Astrocyte (in vitro differentiated cells and primary cell): ENCODE measurements around the gene CHRNA4. TPM values are rescaled to one million over a fixed set of nuclear protein-coding genes. Genes with fewer than 3 reads are reported as not detected.

Experiments
- DNase-seq: peaks from one replicate; pipeline ENCODE4 v3.0.0-alpha.2; 2010; ENCODE audit warnings: low read depth
- FAIRE-seq: peaks from 2 replicates; lab custom pipeline; 2011; peaks lifted over from hg19 to GRCh38; lab: Jason Lieb, UNC
- H2AFZ ChIP-seq: 2 replicates; pipeline ENCODE4 v1.6.0; 2012; ENCODE audit warnings: low read depth, low read length, inconsistent platforms
- H3K27ac ChIP-seq: 2 replicates; pipeline ENCODE4 v1.5.1; 2011; ENCODE audit warnings: low read depth, low read length, inconsistent platforms
- H3K27me3 ChIP-seq: 2 replicates; pipeline ENCODE4 v1.6.0; 2011; ENCODE audit warnings: low read length, inconsistent platforms; ENCODE audit not compliant: insufficient read depth
- H3K36me3 ChIP-seq: 2 replicates; pipeline ENCODE4 v1.5.1; 2011; ENCODE audit warnings: low read length, inconsistent platforms; ENCODE audit not compliant: insufficient read depth
- H3K4me1 ChIP-seq: 2 replicates; pipeline ENCODE4 v1.5.1; 2011; ENCODE audit warnings: low read length, inconsistent platforms; ENCODE audit not compliant: insufficient read depth
- H3K4me2 ChIP-seq: 2 replicates; pipeline ENCODE4 v1.6.0; 2012; ENCODE audit warnings: low read length, inconsistent platforms
- H3K4me3 ChIP-seq: 2 replicates; pipeline ENCODE4 v1.5.1; 2011; ENCODE audit warnings: low read depth, mild to moderate bottlenecking, low read length, inconsistent platforms; ENCODE audit not compliant: insufficient read depth
- H3K79me2 ChIP-seq: 2 replicates; pipeline ENCODE4 v1.6.0; 2012; ENCODE audit warnings: mild to moderate bottlenecking, low read length, inconsistent platforms; ENCODE audit not compliant: insufficient read depth
- H3K9ac ChIP-seq: 2 replicates; pipeline ENCODE4 v1.6.0; 2012; ENCODE audit warnings: mild to moderate bottlenecking, low read length, inconsistent platforms
- H3K9me3 ChIP-seq: 2 replicates; pipeline ENCODE4 v1.5.1; 2012; ENCODE audit warnings: low read depth, mild to moderate bottlenecking, low read length, inconsistent platforms; ENCODE audit not compliant: insufficient read depth
- H4K20me1 ChIP-seq: 2 replicates; pipeline ENCODE4 v1.6.0; 2012; ENCODE audit warnings: low read length, inconsistent platforms; ENCODE audit not compliant: insufficient read depth
- H3K27ac Mint-ChIP-seq: one replicate; pipeline ENCODE4 v1.8.0; 2021; ENCODE audit warnings: mild to moderate bottlenecking, mixed read lengths; ENCODE audit not compliant: unreplicated experiment
- H3K27me3 Mint-ChIP-seq: one replicate; pipeline ENCODE4 v1.8.0; 2021; ENCODE audit warnings: low read depth, mixed read lengths; ENCODE audit not compliant: unreplicated experiment
- H3K36me3 Mint-ChIP-seq: one replicate; pipeline ENCODE4 v1.8.0; 2021; ENCODE audit warnings: low read depth, mixed read lengths; ENCODE audit not compliant: unreplicated experiment
- H3K4me1 Mint-ChIP-seq: one replicate; pipeline ENCODE4 v1.8.0; 2021; ENCODE audit warnings: low read depth, mixed read lengths; ENCODE audit not compliant: unreplicated experiment
- H3K4me3 Mint-ChIP-seq: one replicate; pipeline ENCODE4 v1.8.0; 2021; ENCODE audit warnings: mild to moderate bottlenecking, moderate library complexity, mixed read lengths; ENCODE audit not compliant: unreplicated experiment
- H3K9me3 Mint-ChIP-seq: one replicate; pipeline ENCODE4 v1.8.0; 2021; ENCODE audit warnings: mild to moderate bottlenecking, mixed read lengths; ENCODE audit not compliant: unreplicated experiment
- EZH2 ChIP-seq: IDR thresholded peaks from 2 replicates; pipeline ENCODE4 v1.6.1; 2012; ENCODE audit warnings: mild to moderate bottlenecking, low read length, inconsistent platforms; ENCODE audit not compliant: insufficient read depth
- total RNA-seq: library from RNA; stranded (reverse); gene quantifications from 2 replicates; pipeline ENCODE4 v1.2.1, GENCODE V29; 2021
- TF ChIP-seq, protein P1 (sequence below): IDR thresholded peaks from 2 replicates; pipeline ENCODE4 v1.5.1; 2011; ENCODE audit warnings: low read depth, mild to moderate bottlenecking, inconsistent platforms, low read length, moderate library complexity; ENCODE audit not compliant: insufficient read depth

The CHRNA4 gene
- total RNA-seq, 1 donor from 2014 or later, result 1.8 TPM

DNA sequence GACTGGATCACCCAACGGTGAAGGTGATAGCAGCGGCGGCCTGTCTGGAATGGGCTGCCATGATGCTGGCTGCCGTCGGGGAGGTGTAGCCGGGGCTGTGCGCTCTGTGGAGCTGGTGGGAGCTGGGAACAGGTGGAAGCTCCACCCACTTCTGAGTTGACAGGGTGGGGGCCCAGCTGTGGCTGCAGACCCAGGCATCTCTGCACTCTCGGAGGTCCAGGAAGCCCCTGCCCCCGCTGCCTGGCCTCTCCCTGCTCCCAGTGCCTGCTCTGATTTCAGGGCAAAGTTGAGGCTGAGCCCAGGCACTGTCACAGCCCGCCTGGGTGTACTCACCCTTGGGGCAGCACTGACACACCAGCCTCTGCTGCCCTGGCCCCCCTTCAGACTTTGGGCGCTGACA is 18.1 kb upstream of the CHRNA4 start:
- Mint-ChIP-seq H3K9me3 (no peaks in the 10 kb centered on the region), H3K4me1 (no peaks in the 10 kb centered on the region), H3K27ac (no peak overlapping the region), H3K27me3 (peaks cover 34% of the 10 kb centered on the region), H3K4me3 (no peak overlapping the region), H3K36me3 (peaks cover 1% of the 10 kb centered on the region)
- Histone ChIP-seq H3K9me3 (no peaks in the 10 kb centered on the region), H3K36me3 (no peaks in the 10 kb centered on the region), H3K27me3 (peaks cover 13% of the 10 kb centered on the region), H3K27ac (no peak overlapping the region), H4K20me1 (no peaks in the 10 kb centered on the region), H3K79me2 (no peaks in the 10 kb centered on the region), H3K4me3 (no peak overlapping the region), H3K9ac (no peak overlapping the region), H3K4me1 (no peaks in the 10 kb centered on the region), H2AFZ (no peak overlapping the region), H3K4me2 (no peak overlapping the region)
- DNase-seq (no peak), FAIRE-seq (no peak)
- TF ChIP-seq, protein P1, sequence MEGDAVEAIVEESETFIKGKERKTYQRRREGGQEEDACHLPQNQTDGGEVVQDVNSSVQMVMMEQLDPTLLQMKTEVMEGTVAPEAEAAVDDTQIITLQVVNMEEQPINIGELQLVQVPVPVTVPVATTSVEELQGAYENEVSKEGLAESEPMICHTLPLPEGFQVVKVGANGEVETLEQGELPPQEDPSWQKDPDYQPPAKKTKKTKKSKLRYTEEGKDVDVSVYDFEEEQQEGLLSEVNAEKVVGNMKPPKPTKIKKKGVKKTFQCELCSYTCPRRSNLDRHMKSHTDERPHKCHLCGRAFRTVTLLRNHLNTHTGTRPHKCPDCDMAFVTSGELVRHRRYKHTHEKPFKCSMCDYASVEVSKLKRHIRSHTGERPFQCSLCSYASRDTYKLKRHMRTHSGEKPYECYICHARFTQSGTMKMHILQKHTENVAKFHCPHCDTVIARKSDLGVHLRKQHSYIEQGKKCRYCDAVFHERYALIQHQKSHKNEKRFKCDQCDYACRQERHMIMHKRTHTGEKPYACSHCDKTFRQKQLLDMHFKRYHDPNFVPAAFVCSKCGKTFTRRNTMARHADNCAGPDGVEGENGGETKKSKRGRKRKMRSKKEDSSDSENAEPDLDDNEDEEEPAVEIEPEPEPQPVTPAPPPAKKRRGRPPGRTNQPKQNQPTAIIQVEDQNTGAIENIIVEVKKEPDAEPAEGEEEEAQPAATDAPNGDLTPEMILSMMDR, result no peak
- TF ChIP-seq EZH2, result no peak

DNA sequence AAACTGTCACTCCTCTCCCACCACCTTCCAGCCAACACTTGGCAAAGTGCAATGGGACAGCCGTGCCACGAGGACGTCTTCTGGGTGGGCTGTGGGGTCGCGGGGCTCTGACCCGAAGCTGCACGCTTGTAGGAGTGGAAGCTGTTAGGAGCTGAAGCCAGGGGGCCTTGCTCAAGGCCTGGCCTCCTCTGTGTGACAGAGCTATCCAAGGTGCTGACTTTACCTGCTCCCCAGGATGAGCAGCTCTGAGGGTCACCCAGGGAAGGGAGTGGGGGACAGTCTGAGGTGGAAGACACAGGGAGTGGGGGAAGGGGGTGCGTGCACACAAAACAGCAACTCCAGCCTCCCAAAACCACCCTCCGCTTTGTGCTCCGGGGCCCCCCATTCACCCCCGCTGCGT is 17.5 kb upstream of the CHRNA4 start:
- Mint-ChIP-seq H3K4me3 (no peak overlapping the region), H3K36me3 (peaks cover 1% of the 10 kb centered on the region)
- no peak for FAIRE-seq

DNA sequence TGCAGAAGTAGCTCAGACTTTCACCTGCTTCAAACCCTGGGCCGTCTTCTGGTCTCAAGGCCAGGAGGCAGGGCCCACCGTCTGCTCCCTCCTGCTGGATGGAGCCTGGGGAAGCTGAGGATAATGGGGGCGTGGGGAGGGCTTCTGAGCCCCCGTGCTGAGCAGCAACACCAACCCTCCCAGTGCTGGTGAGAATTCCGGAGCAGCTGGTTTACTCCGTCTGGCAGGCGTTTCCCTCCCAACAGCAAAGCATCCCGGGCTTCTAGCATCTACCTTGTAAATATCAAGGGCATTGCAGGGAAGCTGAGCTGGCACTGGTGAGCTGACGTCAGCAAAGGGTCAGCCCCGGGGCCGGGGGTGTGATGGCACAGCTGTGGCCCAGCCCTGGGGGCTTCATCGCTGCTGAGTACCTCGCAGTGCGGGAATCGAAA is 16.8 kb upstream of the CHRNA4 start:
- H3K36me3 Mint-ChIP-seq, result peaks cover 1% of the 10 kb centered on the region
- Histone ChIP-seq H3K27me3 (peaks cover 13% of the 10 kb centered on the region), H3K4me3 (no peak overlapping the region), H3K4me2 (no peak overlapping the region), H2AFZ (no peak overlapping the region), H3K9me3 (no peaks in the 10 kb centered on the region), H3K79me2 (no peaks in the 10 kb centered on the region), H3K9ac (no peak overlapping the region), H4K20me1 (no peaks in the 10 kb centered on the region), H3K27ac (no peak overlapping the region), H3K4me1 (no peaks in the 10 kb centered on the region), H3K36me3 (no peaks in the 10 kb centered on the region)
- H3K27ac Mint-ChIP-seq, result no peak overlapping the region
- no peaks in the 10 kb centered on the region for H3K9me3 Mint-ChIP-seq
- H3K27me3 Mint-ChIP-seq, result peaks cover 33% of the 10 kb centered on the region
- DNase-seq, result no peak
- no peak for FAIRE-seq
- no peaks in the 10 kb centered on the region for H3K4me1 Mint-ChIP-seq
- no peak overlapping the region for H3K4me3 Mint-ChIP-seq
- TF ChIP-seq, protein P1, result no peak
- TF ChIP-seq EZH2, result no peak

More for the DNA sequence above, 17.5 kb upstream of the CHRNA4 start:
- H2AFZ ChIP-seq, result no peak overlapping the region
- H4K20me1 ChIP-seq, result no peaks in the 10 kb centered on the region
- Mint-ChIP-seq H3K27ac (no peak overlapping the region), H3K27me3 (peaks cover 37% of the 10 kb centered on the region), H3K4me1 (no peaks in the 10 kb centered on the region), H3K9me3 (no peaks in the 10 kb centered on the region)
- H3K4me2 ChIP-seq, result no peak overlapping the region
- no peaks in the 10 kb centered on the region for H3K79me2 ChIP-seq
- no peak overlapping the region for H3K4me3 ChIP-seq
- no peaks in the 10 kb centered on the region for H3K36me3 ChIP-seq
- peaks cover 13% of the 10 kb centered on the region for H3K27me3 ChIP-seq
- no peak overlapping the region for H3K9ac ChIP-seq
- TF ChIP-seq, protein P1, result no peak
- TF ChIP-seq EZH2, result no peak
- H3K27ac ChIP-seq, result no peak overlapping the region
- H3K4me1 ChIP-seq, result no peaks in the 10 kb centered on the region
- no peaks in the 10 kb centered on the region for H3K9me3 ChIP-seq
- DNase-seq, result no peak
